ENCODE results near the gene PRDM8.

- TF ChIP-seq EZH2 (IDR thresholded peaks at IDR 0.05) = no peak
- TF ChIP-seq, protein P1, sequence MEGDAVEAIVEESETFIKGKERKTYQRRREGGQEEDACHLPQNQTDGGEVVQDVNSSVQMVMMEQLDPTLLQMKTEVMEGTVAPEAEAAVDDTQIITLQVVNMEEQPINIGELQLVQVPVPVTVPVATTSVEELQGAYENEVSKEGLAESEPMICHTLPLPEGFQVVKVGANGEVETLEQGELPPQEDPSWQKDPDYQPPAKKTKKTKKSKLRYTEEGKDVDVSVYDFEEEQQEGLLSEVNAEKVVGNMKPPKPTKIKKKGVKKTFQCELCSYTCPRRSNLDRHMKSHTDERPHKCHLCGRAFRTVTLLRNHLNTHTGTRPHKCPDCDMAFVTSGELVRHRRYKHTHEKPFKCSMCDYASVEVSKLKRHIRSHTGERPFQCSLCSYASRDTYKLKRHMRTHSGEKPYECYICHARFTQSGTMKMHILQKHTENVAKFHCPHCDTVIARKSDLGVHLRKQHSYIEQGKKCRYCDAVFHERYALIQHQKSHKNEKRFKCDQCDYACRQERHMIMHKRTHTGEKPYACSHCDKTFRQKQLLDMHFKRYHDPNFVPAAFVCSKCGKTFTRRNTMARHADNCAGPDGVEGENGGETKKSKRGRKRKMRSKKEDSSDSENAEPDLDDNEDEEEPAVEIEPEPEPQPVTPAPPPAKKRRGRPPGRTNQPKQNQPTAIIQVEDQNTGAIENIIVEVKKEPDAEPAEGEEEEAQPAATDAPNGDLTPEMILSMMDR (IDR thresholded peaks at IDR 0.05) = no peak
These were observed 2.6 kb downstream of the PRDM8 start for GRCh38 chr4:80199947-80200346.

Data from neural progenitor cell (in vitro differentiated cells).